SHP77 (cell line): ENCODE data around the gene TBCD.

Experiments
- DNase-seq, 2 experiments: peaks; one replicate each; lab custom pipeline; 2025; lab: John Stamatoyannopoulos, UW

The TBCD gene

DNA sequence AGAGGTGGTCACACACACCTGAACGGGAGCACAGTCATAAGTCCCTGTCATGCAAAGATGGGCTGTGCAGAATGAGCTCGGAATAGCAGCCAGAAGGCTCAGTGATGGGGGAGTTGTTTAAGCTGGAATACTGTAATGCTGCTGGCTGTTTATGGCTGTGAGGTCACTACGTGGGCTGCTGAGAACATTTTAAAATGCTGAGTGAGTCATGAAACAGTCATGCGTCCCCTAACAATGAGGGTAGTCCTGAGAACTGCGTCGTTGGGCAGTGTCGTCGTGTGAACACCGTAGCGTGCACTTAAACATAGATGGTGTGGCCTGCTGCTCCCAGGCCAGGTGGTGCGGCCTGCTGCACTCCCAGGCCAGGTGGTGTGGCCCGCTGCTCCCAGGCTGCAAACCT, 39.7 kb downstream of the TBCD start:
- no peak for DNase-seq

DNA sequence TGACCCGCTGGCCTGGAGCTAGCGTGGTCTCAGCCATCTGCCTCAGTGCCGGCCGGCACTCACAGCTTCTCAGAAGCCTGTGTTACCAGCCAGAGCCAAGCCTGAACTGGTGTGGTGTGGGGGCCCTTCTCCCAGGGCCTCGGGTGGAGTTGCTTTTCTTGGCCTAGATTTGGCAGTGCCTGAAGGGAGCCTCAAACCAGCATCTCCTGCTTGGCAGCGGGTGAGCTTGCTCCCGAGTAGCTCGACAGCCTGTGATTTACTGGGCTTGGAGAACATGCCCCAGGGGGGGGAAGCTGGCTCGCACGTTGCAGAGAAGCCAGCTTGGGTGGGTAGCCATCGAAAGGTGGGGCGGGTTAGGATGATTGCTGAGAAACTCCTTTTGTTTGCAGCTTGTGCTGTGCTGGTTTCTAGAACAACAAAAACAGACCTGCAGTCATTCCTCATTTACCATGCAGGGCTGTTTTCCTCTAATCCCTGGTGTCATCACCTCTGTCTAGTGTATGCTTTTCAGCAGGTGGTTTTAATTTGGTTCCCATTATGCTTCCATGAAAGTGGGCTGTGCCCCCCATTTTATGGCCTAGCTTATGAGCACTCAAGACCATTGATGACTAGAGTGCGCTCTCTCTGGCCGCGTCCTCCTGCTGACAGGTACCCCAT, 42.2 kb downstream of the TBCD start:
- no peak for DNase-seq

DNA sequence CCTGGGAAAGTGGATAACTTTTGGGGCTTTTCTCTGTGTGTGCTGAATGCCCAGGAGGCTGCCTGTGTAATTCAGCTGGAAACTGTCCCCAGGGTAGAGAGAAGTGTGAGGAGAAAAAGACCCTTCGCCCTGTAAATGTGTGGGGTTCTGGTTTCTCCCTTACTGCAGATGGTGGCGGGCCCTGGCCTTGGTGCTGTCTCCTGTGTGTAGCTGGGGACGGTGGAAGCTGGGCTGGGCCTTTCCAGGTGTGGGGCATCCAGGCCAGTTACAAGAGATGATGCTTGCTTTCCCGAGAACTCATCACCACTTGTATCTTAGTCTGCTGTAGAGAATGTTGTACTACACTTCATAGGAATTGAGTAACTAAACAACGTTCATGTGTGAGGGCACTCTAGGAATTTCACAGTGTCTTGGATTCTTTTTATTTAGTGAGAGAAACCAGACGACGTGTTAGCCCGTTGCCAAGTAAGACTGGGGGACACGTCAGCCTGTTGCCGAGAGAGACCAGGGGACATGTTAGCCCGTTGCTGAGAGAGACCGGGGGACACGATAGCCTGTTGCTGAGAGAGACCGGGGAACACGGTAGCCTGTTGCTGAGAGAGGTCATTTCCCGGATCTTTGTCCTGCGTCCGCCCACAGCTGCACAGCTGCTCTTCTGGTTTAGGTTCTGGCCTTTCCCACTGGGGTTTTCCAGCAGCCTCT, 43.1 kb downstream of the TBCD start:
- no peak for DNase-seq

DNA sequence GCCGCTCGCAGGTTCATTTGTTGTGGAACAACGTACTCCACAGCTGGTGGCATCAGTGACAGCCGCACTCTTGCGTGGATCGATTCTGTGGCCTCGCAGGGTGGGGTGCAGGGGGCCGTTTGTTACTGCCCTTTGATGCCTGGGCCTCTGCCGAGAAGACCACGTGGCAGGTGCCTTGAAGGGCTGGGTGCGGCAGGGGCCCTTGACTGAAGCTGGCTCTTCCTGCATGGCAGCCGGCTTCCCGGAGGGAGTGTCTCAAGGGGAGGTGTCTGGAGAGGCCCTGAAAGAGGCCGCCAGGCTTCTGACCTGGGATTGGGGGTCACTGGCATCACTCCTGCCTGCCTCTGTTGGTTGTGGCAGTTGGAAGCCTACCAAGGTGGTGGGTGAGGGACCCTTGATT, 43.8 kb downstream of the TBCD start:
- DNase-seq: no peak

DNA sequence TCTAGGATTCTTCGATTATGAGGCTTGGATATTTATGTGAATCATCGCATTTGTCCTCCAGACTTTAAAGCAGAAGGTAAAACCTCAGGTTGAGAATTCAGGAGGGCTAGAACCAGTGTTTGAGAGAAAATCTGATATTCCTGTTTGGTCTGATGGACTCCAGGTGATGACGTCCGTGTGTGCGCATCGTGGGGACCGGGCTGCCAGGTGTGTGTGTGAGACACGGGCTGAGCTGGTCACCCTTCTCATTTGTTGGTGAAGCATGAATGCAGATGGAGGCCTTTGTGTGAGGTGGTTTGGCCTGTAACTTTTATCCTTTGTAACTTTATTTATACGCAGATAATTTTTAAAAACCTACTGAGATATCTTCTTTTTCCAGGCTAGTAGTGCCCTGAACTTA, 45.2 kb downstream of the TBCD start:
- DNase-seq: no peak

DNA sequence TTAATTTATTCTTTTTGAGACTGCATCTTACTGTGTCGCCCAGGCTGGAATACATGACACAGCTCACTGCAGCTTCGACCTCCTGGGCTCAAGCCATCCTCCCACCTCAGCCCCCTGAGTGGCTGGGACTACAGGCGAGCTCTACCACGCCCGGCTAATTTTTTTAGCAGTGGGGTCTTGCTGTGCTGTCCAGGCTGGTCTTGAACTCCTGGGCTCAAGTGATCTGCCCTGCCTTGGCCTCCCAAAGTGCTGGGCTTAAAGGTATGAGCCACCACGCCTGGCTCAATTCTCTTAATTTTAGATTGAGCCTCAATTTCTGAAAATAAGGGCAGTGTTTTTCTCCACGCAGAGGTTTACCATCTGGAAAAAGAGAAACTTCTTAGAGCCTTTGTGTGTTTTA, 46.9 kb downstream of the TBCD start:
- DNase-seq: no peak

DNA sequence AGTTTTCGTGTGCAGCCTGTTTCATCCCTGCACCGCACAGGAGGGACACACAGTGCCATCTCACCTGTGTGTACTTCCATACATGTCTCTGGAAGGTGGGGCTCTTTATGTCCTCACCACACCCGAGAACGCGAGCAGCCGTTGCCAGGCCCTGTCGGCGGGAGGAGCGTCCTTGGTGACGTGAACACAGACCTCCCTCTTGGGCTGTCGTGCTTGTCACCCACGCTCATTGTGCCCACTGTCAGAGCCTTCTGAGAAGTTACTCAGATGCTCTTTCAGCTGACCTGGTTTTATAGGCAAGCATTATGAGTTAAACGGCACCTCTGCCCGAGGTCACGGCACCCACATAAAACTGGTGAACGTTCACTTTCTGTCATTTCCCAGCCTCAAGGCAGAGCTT, 47.7 kb downstream of the TBCD start:
- no peak for DNase-seq

DNA sequence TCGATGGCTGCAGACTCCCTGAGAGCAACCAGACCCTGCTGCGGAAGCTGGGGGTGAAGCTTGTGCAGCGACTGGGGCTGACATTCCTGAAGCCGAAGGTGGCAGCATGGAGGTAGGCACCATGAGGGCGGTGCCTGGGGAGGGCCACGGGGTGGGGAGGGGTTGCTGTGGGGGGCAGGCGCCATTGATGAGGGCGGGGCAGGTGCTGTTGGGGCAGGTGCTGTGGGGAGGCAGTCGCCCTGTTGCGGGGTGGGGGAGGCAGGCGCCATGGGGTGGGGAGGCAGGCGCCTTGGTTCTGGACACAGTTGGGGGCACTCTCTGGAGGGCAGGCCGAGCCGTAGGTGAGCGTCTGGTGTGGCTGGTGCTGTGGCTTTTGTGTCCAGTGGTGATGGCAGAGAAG, 49.0 kb downstream of the TBCD start:
- DNase-seq: no peak

DNA sequence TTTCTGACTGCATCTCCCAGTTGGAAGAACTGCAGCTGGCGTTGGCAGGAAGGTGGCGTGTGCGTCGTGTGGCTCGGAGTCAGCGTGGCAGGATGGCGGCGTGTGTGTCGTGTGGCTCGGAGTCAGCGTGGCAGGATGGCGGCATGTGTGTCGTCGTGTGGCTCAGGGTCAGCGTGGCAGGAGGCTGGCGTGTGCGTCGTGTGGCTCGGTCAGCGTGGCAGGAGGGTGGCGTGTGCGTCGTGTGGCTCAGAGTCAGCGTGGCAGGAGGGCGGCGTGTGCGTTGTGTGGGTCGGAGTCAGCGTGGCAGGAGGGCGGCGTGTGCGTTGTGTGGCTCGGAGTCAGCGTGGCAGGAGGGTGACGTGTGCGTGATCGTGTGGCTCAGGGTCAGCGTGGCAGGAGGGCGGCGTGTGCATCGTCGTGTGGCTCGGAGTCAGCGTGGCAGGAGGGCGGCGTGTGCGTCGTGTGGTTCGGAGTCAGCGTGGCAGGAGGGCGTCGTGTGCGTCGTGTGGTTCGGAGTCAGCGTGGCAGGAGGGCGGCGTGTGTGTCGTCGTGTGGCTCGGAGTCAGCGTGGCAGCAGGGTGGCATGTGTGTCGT, 49.6 kb downstream of the TBCD start:
- no peak for DNase-seq

DNA sequence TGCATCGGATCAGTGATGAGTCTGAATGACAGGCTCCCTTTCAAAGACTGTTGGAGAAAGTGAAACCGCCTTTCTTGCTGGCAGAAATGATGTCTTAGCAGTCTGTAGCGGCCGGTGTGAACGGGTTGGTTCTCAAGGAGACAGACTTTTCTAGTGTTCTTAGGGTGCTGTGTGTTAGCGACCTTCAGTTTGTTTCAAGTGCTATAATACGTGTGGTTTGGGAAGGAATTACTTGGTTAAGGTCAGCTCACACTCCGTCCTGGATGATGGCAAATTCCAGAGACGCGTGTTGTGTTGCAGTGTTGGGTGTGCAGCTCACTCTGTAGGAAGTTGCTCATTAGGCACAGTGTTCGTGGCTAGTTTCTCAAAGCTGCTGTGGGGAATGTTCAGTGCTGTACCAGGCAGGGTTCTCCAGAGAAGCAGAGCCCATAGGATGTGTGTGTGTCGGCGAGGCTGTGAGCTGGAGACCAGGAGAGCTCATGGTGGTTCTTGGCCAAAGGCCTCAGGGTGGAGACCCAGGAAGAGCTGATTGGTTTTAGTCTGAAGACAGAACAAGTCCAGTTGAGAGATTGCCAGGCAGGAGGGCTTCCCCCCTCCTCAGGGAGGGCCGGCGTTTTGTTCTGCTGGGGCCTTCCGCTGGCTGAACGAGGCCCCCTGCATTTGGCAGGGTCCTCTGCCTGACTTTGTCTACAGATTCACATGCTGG, 50.4 kb downstream of the TBCD start:
- no peak for DNase-seq

DNA sequence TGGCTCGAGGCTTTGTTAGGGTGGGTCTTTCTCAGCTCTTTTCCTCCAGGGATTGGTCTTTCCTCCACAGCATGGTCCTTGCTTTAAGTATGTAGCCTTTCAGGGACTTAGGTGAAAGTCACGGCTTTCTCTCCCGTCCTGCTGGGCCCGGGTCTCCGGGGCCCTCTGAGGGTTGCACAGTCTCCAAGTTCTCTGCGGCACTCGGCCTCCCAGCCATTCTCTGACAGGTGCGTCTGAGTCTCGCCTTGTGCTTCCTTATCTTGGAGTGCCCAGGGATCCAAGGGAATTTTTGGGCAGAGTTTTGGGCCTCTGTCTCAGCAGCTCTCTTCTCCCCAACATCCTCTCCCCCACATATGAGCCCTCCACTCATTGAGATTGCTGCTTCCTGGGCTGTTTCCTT, 51.3 kb downstream of the TBCD start:
- no peak for DNase-seq

DNA sequence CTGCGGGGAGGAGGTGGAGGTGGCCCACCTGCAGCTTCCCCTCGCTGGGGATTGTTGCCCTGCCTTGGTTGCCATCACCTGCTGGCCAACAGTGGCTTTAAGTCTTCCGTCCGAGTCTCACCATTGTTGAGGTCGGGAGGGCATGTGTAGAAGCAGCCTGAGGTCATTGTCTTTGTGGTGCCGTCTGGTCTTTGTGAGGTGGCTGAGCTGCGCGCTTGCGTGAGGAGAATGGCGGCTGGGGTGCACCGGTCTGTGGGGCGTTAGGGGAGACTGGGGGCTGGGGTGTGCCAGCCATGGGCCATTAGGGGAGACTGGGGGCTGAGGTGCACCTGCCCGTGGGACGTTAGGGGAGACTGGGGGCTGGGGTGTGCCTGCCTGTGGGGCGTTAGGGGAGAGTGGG, 51.7 kb downstream of the TBCD start:
- DNase-seq: no peak

DNA sequence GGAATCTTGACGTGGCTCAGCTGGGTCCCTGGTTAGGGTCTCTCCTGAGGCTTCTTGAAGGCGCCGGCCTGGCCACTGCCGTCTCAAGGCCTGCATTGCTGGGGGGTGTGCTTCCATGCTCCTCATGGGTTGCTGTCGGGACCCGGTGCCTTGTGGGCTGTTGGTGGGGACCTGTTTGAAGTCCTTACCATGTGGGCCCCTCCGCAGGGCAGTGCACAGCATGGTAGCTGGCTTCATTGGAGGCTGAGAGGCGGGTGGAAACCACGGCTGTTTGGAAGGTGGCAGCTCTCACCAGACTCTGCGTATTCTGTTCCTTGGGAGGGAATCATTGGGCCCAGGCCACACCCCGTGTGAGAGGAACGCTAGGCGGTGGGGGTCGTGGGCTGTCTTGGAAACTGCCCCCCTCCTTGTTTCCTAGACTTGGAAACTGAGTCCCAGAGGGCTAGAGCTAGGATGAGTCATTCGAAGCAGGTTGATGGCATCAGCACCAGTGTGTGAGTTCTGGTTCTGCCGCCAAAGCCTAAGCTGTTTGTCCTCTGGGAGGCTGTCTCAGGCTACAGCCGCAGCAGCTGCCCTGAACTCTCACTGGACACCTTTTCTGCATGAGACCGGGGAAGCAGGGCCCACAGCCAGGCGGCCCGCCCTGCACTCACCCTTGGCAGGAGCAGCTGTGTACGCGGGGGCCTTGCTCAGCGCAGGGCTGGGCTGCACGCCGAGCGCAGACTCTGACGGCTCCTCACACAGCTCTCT, 52.8 kb downstream of the TBCD start:
- peak in 1 of 2 experiments; percentile 37 for DNase-seq

DNA sequence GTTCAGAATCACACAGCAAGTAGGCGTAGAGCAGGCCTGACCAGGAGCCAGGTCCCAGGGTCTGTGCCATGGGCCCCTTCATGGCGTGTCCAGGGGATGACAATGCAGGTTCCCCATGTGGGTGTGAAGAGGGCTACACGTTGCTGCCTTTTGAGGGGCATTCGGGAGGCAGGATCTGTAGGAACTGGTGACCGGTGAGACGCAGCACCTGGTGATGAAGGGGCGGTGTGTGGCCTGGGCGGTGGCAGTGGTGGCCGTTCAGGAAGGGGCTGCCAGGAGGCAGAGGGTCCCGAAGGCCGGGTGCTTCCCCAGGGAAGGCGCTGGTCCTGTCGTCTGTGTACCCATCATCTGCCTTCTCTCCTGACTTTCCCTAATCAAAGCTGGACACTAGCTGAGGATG, 53.4 kb downstream of the TBCD start:
- no peak for DNase-seq

DNA sequence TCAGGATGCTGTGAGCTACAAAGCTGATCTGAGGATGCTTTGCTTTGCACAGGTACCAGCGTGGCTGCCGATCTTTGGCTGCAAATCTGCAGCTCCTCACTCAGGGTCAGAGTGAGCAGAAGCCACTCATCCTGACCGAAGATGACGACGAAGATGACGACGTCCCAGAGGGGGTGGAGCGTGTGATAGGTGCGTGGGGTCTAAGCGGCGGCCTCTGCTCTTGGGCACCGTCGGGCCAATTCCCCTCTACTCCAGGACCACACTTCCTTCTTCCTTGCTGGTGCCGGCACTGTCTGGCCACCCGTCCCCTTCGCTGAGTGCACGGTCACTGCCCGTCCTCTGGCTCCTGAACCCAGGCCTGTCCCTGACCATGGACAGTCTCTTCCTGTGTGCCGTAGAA, 54.0 kb downstream of the TBCD start:
- no peak for DNase-seq

DNA sequence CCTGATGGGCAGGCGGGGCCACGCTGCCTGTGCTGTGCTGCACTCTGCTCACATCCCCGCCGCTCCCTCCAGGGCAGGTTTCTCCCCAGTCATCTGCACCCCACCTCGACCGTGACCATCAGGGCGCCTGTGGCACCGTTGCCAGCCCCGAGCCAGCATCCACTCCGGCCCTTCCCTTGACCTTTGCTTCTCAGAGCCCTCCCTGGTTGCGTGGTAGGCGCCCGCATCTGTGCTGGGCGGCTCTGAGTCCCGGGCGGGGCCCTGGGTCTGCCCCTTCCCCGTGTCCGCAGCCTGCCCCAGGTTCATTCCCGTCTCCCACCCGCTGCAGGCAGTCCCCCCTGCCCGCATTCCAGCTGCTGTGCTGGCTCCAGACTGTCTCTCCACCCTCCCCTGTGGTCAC, 54.8 kb downstream of the TBCD start:
- no peak for DNase-seq

DNA sequence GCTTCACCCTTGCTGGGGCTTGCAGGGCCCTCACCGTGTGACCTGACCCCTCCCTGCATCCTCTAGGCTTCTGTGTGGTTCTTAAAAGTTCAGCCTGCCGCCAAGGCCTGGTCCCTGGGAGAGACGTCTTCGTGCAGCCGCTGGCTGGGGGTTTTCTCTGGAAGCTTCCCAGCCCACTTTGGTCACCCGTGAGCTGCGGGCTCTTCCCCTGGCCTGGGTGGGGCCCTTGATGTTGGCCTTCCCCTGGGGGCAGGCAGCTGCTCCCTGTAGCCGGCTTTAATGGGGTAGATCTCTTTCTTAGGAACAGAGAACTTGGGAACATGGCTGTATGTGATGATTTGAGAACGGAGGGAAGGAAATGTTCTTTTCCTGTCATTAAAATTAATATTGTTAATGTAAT, 55.2 kb downstream of the TBCD start:
- DNase-seq: no peak

DNA sequence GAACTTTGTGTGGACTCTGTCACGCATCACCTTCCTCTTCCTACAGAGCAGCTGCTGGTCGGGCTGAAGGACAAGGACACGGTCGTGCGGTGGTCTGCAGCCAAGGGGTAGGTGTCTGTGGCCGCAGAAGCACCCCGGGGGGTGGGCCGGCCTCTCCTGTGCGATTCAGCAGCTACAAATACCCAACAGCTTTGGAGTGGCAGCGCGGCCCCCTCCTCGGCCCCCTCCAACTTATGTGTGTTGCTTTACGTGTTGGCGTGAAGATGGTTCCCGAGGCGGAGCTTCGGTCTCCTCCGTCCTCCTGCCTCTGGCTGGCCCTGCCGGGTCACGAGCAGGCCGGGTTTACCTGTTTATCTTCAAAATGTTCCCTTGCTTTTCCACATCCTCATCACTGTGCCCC, 55.7 kb downstream of the TBCD start:
- no peak for DNase-seq

DNA sequence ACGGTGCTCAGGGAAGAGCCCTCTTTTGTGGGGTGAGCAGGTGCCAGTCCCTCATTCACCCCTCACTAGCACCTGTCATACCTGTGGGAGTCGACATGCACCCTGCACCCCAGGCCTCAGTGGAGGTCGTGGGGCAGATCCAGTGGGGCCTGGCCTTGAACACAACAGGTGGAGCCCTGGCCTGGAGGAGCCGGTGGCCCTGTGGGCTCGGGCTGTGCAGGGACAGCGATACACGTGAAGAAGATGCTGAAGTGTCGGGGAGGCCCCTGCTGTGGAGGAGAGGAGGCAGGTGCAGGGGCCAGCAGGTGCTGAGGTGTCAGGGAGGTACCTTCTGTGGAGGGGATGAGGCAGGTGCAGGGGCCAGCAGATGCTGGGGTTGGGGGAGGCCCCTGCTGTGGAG, 56.1 kb downstream of the TBCD start:
- DNase-seq: no peak

DNA sequence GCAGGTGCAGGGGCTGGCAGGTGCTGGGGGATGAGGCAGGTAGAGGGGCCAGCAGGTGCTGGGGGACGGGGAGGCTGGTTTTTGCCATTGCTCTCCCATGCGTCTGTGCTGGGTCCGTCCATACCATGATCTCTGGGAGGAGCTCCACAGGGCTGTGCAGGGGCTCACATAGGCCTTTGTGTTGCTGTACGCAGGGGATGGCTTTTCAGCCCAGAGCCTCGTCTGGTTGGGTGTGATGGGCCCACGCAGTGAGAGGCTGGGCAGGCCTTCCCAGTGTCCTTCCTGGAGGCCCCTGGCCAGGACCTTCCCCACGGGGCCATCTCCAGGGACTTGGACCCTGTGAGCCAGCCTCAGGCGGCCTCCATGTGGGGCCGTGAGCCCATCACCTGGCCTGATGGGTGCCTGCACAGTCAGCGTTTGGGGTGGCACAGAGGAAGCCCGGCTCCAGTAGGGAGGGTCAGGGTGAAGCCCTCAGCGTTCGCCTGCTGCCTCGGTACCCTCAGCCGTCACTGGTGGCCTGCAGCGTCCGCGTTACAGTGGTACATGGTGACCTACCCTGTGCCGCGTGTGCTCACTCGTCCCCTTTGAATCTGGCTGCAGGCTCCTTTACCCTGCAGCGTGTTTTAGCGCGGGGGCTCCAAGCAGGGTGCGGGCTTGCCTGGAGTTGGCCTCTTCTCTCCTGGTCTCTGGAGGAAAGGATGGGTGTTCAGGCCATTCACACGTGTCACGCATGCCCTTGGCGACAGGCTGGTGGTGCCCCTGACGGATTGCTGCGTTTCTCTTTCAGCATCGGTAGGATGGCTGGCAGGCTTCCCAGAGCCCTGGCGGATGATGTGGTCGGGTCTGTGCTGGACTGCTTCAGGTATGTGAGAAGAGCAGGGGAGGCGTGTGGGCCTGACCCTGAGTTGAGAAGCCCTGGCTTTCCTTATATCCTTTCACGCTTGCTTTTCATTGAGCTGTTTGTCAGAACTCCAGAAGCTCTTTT, 57.3 kb downstream of the TBCD start:
- DNase-seq: no peak
